Testis (tissue), 3 donors: ENCODE results near the gene PPP6R3. TPM values are rescaled to one million over a fixed set of nuclear protein-coding genes. Genes with fewer than 3 reads are reported as not detected.

Experiments used
- DNase-seq: peaks from one replicate; pipeline ENCODE4 v3.0.0-alpha.2; 2019
- H3K27ac ChIP-seq, 2 donors: fragments of 200-600 bp; sonication (generic); one replicate each; pipeline ENCODE4 v1.5.1; 2019
- H3K27me3 ChIP-seq: fragments of 200-600 bp; sonication (generic); one replicate; pipeline ENCODE4 v1.5.1; 2019
- H3K36me3 ChIP-seq: fragments of 200-600 bp; sonication (generic); one replicate; pipeline ENCODE4 v1.5.1; 2017; ENCODE audit warnings: low read depth; ENCODE audit errors: missing control alignments
- H3K4me1 ChIP-seq: fragments of 200-600 bp; sonication (generic); one replicate; pipeline ENCODE4 v1.5.1; 2019
- H3K4me3 ChIP-seq, 2 donors: fragments of 200-600 bp; sonication (generic); one replicate each; pipeline ENCODE4 v1.5.1; 2017 to 2019
- H3K9me3 ChIP-seq: fragments of 200-600 bp; sonication (generic); one replicate; pipeline ENCODE4 v1.5.1; 2017
- POLR2A ChIP-seq: fragments of 450-650 bp; IDR thresholded peaks from one replicate; pipeline ENCODE4 v1.6.1; 2017; ENCODE audit warnings: antibody characterized with exemption, mild to moderate bottlenecking, moderate library complexity
- WGBS, 2 donors: methylation state at CpG; one replicate each; pipeline ENCODE4 v1.1.5; 2018; 5-methylcytosine and 5-hydroxymethylcytosine counted together
- intact Hi-C: fragments of 100-400 bp; cut with DNase I; formaldehyde crosslinking; loops from one replicate; pipeline ENCODE4 v1.15.1; 2023; ENCODE audit warnings: low total_unique reads
- polyA plus RNA-seq: library from polyadenylated mRNA; stranded (reverse); fragments of 350-450 nt; fragmentation: Illumina TruSeq; extraction: RNeasy Lipid Tissue Mini Kit (QIAGEN cat#74804); gene quantifications from one replicate; pipeline ENCODE4 v1.2.3, GENCODE V29; 2014; ENCODE audit warnings: low read depth, low replicate concordance; ENCODE audit not compliant: insufficient read depth
- total RNA-seq, 2 donors: library from RNA; depleted of rRNA; stranded (reverse); fragments of >200 nt; gene quantifications; one replicate each; pipeline ENCODE4 v1.2.3, GENCODE V29; 2016
- TF ChIP-seq, protein P1 (sequence below), 3 experiments: fragments of 450-650 bp in 2 of 3; fragments of 200-600 bp in 1 of 3; sonication (generic) in 1 of 3; IDR thresholded peaks; one replicate each; pipeline ENCODE4 v1.5.1; 2016 to 2019; ENCODE audit warnings: antibody characterized with exemption in 3 of 3, mild to moderate bottlenecking in 2 of 3, moderate library complexity in 1 of 3

Gene PPP6R3
- total and polyA plus RNA-seq, 3 donors from 2014 or later = 88.5 to 190 (median 188) TPM

DNA sequence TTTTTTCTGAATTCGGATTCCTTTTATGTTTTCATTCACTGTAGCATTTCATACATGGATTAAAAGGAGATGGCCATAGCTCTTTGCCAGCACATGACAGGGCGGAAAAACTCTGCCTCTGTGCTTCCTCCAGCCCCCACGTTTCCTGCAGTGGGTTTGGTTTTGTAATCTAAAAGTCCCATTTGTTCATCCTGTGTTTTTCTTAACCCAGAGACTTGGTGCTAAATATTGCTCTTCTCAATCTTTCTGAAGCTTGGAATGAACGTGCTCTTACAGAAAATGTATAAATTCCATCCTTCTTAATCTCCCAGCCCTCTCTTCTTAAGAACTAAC, 89.9 kb downstream of the PPP6R3 start:
- Histone ChIP-seq H3K4me3 (no peak overlapping the region), H3K27me3 (no peaks in the 10 kb centered on the region), H3K27ac (peak overlapping the region in 1 of 2 donors; percentile 32), H3K9me3 (no peaks in the 10 kb centered on the region), H3K36me3 (no peaks in the 10 kb centered on the region), H3K4me1 (peaks cover 19% of the 10 kb centered on the region)
- no peak for TF ChIP-seq POLR2A
- TF ChIP-seq, protein P1, sequence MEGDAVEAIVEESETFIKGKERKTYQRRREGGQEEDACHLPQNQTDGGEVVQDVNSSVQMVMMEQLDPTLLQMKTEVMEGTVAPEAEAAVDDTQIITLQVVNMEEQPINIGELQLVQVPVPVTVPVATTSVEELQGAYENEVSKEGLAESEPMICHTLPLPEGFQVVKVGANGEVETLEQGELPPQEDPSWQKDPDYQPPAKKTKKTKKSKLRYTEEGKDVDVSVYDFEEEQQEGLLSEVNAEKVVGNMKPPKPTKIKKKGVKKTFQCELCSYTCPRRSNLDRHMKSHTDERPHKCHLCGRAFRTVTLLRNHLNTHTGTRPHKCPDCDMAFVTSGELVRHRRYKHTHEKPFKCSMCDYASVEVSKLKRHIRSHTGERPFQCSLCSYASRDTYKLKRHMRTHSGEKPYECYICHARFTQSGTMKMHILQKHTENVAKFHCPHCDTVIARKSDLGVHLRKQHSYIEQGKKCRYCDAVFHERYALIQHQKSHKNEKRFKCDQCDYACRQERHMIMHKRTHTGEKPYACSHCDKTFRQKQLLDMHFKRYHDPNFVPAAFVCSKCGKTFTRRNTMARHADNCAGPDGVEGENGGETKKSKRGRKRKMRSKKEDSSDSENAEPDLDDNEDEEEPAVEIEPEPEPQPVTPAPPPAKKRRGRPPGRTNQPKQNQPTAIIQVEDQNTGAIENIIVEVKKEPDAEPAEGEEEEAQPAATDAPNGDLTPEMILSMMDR (IDR thresholded peaks at IDR 0.05) = no peak
- intact Hi-C loops = no loop called here
- 47 to 53% methylated on average over 4 of the region's 4 CpGs for WGBS, 2 donors
- DNase-seq = no peak

DNA sequence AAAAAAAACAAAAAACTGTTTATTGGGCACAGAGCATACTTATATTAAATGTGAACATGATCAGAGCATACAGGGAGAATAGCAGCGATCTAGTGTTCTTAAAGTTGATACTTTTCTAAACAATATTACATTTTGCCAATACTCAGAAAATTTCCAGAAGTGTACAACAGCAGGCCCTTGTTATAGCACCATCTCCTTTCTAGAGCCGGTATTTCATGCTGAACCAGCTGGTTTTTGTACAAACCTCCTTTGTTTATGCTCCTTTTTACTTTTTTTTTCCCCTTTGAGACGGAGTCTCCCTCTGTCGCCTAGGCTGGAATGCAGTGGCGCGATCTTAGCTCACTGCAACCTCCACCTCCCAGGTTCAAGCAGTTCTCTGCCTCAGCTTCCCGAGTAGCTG, 90.7 kb downstream of the PPP6R3 start:
- no peaks in the 10 kb centered on the region for H3K27me3 ChIP-seq
- no peak overlapping the region for H3K4me3 ChIP-seq
- no peak for TF ChIP-seq POLR2A
- TF ChIP-seq, protein P1 (IDR thresholded peaks at IDR 0.05) = no peak
- DNase-seq = no peak
- intact Hi-C loops = no loop called here
- no peaks in the 10 kb centered on the region for H3K9me3 ChIP-seq
- no peaks in the 10 kb centered on the region for H3K36me3 ChIP-seq
- peak overlapping the region; percentile 28 to 44 for H3K27ac ChIP-seq
- H3K4me1 ChIP-seq = peaks cover 19% of the 10 kb centered on the region
- WGBS, 2 donors = 59 to 67% methylated on average over 7 of the region's 7 CpGs

DNA sequence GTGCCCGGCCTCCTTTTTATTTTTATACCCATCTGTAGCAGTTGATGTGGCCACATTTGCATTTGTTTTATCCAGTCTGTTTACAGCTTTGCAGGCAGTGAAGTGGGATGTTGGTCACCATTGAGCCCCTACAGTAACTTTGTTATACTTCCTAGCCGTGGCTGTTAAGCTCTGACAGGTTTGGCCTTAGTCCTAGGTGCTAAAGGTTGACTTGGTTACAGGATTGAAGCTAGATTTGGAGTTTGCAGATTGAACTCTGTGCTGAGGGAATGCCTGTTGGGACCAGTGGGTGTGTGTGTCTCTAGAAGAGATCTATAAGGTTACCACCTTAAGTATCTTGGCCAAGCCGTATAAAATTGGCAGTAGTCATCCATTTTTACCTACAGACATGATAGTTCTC, 91.2 kb downstream of the PPP6R3 start:
- intact Hi-C loops = no loop called here
- WGBS, 2 donors = 83 to 91% methylated on average over 3 of the region's 3 CpGs
- no peak for TF ChIP-seq POLR2A
- TF ChIP-seq, protein P1 (IDR thresholded peaks at IDR 0.05) = no peak
- Histone ChIP-seq H3K9me3 (no peaks in the 10 kb centered on the region), H3K4me1 (peaks cover 19% of the 10 kb centered on the region), H3K36me3 (no peaks in the 10 kb centered on the region), H3K27me3 (no peaks in the 10 kb centered on the region), H3K27ac (peak overlapping the region; percentile 28 to 44), H3K4me3 (no peak overlapping the region)
- DNase-seq = no peak

DNA sequence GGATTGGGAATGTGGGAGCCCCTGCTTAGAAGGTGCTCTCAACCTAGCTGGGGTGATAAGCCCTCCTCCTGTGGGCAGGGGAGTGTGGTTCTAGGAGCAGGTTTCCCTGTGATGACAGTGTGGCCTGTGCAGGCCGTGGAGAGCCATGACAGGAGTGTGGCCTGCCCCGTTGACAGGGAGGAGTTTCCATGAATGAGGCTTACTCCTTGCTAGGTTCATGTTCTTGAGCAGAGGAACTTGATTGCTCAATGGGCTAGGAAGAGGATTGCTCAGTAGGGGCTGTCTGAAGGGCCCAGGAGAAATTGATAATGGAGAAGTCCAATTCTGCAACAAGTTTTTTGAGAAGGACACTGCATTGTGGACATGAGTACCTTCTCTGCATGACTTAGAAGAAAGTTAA, 92.0 kb downstream of the PPP6R3 start:
- intact Hi-C loops = no loop called here
- WGBS, 2 donors = 80 to 97% methylated on average over 2 of the region's 2 CpGs
- H3K4me3 ChIP-seq = no peak overlapping the region
- H3K4me1 ChIP-seq = peaks cover 19% of the 10 kb centered on the region
- H3K27ac ChIP-seq = no peak overlapping the region
- H3K27me3 ChIP-seq = no peaks in the 10 kb centered on the region
- H3K9me3 ChIP-seq = no peaks in the 10 kb centered on the region
- TF ChIP-seq, protein P1 (IDR thresholded peaks at IDR 0.05) = no peak
- no peak for TF ChIP-seq POLR2A
- no peaks in the 10 kb centered on the region for H3K36me3 ChIP-seq
- no peak for DNase-seq

DNA sequence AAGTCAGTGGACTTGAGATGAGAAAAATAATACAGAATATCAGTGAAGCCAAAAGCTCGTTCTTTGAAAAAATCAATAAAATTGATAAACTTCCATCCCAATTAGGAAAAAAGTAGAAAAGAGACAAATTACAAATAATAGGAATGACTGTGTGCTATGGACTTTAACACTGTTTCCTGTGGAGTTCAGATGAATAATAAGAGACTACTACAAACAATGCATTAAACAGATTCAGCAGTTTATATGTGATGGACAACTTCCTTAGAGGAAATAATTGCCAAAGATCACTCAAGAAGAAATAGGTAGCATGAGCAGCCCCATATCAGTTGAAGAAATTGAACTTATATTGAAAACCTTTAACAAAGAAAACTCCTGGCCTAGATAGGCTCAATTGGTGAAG, 99.7 kb downstream of the PPP6R3 start:
- Histone ChIP-seq H3K27me3 (no peaks in the 10 kb centered on the region), H3K9me3 (no peaks in the 10 kb centered on the region), H3K36me3 (no peaks in the 10 kb centered on the region), H3K4me1 (no peaks in the 10 kb centered on the region), H3K27ac (no peak overlapping the region), H3K4me3 (no peak overlapping the region)
- WGBS, 2 donors = 95 to 100% methylated on average over 1 of the region's 1 CpG
- no peak for DNase-seq
- TF ChIP-seq, protein P1 (IDR thresholded peaks at IDR 0.05) = no peak
- no peak for TF ChIP-seq POLR2A
- intact Hi-C loops = no loop called here
